IMR-90 (cell line): ENCODE data around the gene DLG4. TPM values are rescaled to one million over a fixed set of nuclear protein-coding genes. Genes with fewer than 3 reads are reported as not detected.

Experiments used
- ATAC-seq: fragments of 200-7000 bp; cut with Tn5 transposase; 2 replicates; pipeline ENCODE4 v1.9.1; 2020; ENCODE audit warnings: low read depth, mild to moderate bottlenecking, moderate library complexity
- BruUV-seq: library from RNA; stranded (reverse); fragments of 400-500 nt; replicated peaks from 2 replicates; lab custom pipeline; 2021; lab: Mats Ljungman, UMichigan
- CTCF ChIA-PET: fragments of 300-600 bp; formaldehyde crosslinking; extraction: SDS; loops from one replicate; lab custom pipeline; 2021; ENCODE audit warnings: antibody characterized with exemption; lab: Yijun Ruan, JAX
- POLR2A ChIA-PET: fragments of 300-600 bp; sonication (Branson Sonifier 250); formaldehyde crosslinking; loops from one replicate; lab custom pipeline; 2022; ENCODE audit warnings: antibody characterized with exemption; ENCODE audit not compliant: unreplicated experiment; lab: Charles Lee
- DNase-seq: peaks from one replicate; pipeline ENCODE4 v3.0.0; 2013
- H2AFZ ChIP-seq: replicated peaks from 2 replicates; pipeline ENCODE3; 2013; ENCODE audit warnings: low read length, mild to moderate bottlenecking; ENCODE audit not compliant: poor library complexity
- H2AK5ac ChIP-seq: 2 replicates; pipeline ENCODE4 v1.6.1; 2013; ENCODE audit warnings: low read depth, low read length, inconsistent platforms
- H2AK9ac ChIP-seq: replicated peaks from 2 replicates; pipeline ENCODE3; 2013; ENCODE audit warnings: mild to moderate bottlenecking, low read depth, low read length, moderate library complexity; ENCODE audit not compliant: poor library complexity
- H2BK120ac ChIP-seq: 2 replicates; pipeline ENCODE4 v1.6.1; 2013; ENCODE audit warnings: low read depth, low read length, inconsistent platforms
- H2BK15ac ChIP-seq: 3 replicates; pipeline ENCODE4 v1.6.1; 2013; ENCODE audit warnings: low read depth, low read length, inconsistent platforms
- H2BK20ac ChIP-seq: 2 replicates; pipeline ENCODE4 v1.6.1; 2013; ENCODE audit warnings: low read depth, mild to moderate bottlenecking, inconsistent platforms, low read length, moderate library complexity
- H2BK5ac ChIP-seq: 2 replicates; pipeline ENCODE4 v1.6.1; 2013; ENCODE audit warnings: mild to moderate bottlenecking, low read depth, low read length, inconsistent platforms; ENCODE audit not compliant: poor library complexity, severe bottlenecking
- H3K14ac ChIP-seq: replicated peaks from 2 replicates; pipeline ENCODE4 v1.6.1; 2013; ENCODE audit warnings: low read depth, low read length, inconsistent platforms
- H3K18ac ChIP-seq: 2 replicates; pipeline ENCODE4 v1.6.1; 2013; ENCODE audit warnings: low read depth, low read length, control low read depth
- H3K23ac ChIP-seq: 2 replicates; pipeline ENCODE4 v1.6.1; 2013; ENCODE audit warnings: low read depth, low read length, inconsistent platforms
- H3K27ac ChIP-seq: 2 replicates; pipeline ENCODE4 v1.5.1; 2013; ENCODE audit warnings: mild to moderate bottlenecking, control low read depth, low read length; ENCODE audit not compliant: insufficient read depth
- H3K27me3 ChIP-seq: 2 replicates; pipeline ENCODE4 v1.6.1; 2013; ENCODE audit warnings: low read length; ENCODE audit not compliant: control insufficient read depth, insufficient read depth
- H3K36me3 ChIP-seq: 2 replicates; pipeline ENCODE4 v1.6.1; 2013; ENCODE audit warnings: low read length, mixed read lengths; ENCODE audit not compliant: control insufficient read depth, insufficient read depth
- H3K4ac ChIP-seq: 2 replicates; pipeline ENCODE4 v1.6.1; 2013; ENCODE audit warnings: low read depth, low read length, inconsistent platforms
- H3K4me1 ChIP-seq: 2 replicates; pipeline ENCODE4 v1.6.1; 2013; ENCODE audit warnings: low read length, mixed read lengths; ENCODE audit not compliant: control insufficient read depth, insufficient read depth
- H3K4me2 ChIP-seq: 2 replicates; pipeline ENCODE4 v1.6.1; 2013; ENCODE audit warnings: low read depth, mild to moderate bottlenecking, control low read depth, low read length, moderate library complexity
- H3K4me3 ChIP-seq: 2 replicates; pipeline ENCODE4 v1.5.1; 2013; ENCODE audit warnings: low read depth, mild to moderate bottlenecking, control low read depth, low read length, moderate library complexity; ENCODE audit not compliant: insufficient read depth
- H3K56ac ChIP-seq: 2 replicates; pipeline ENCODE4 v1.6.1; 2013; ENCODE audit warnings: low read length, inconsistent platforms; ENCODE audit not compliant: insufficient read depth; ENCODE audit errors: extremely low read depth
- H3K79me1 ChIP-seq, 2 experiments: 2 replicates each; pipeline ENCODE4 v1.6.1; 2013; ENCODE audit warnings: low read length in 2 of 2, inconsistent platforms in 1 of 2, low read depth in 1 of 2
- H3K9ac ChIP-seq: 2 replicates; pipeline ENCODE4 v1.6.1; 2013; ENCODE audit warnings: low read depth, low read length, control low read depth
- H3K9me1 ChIP-seq: 2 replicates; pipeline ENCODE4 v1.6.1; 2013; ENCODE audit warnings: low read length, inconsistent platforms; ENCODE audit not compliant: insufficient read depth
- H3K9me3 ChIP-seq: 2 replicates; pipeline ENCODE4 v1.6.1; 2013; ENCODE audit warnings: low read length; ENCODE audit not compliant: control insufficient read depth, insufficient read depth
- H4K20me1 ChIP-seq: 2 replicates; pipeline ENCODE4 v1.6.1; 2013; ENCODE audit warnings: low read length, inconsistent platforms; ENCODE audit not compliant: insufficient read depth
- H4K5ac ChIP-seq: 2 replicates; pipeline ENCODE4 v1.6.1; 2013; ENCODE audit warnings: mild to moderate bottlenecking, low read depth, low read length, control low read depth
- H4K8ac ChIP-seq, 2 experiments: 2 replicates each; pipeline ENCODE4 v1.6.1; 2013; ENCODE audit warnings: low read depth in 2 of 2, low read length in 2 of 2, control low read depth in 1 of 2, inconsistent platforms in 1 of 2
- H4K91ac ChIP-seq: 2 replicates; pipeline ENCODE4 v1.6.1; 2013; ENCODE audit warnings: low read depth, low read length, inconsistent platforms; ENCODE audit not compliant: insufficient read depth
- BHLHE40 ChIP-seq: fragments of 150-350 bp; IDR thresholded peaks from 2 replicates; pipeline ENCODE4 v1.6.1; 2016; ENCODE audit warnings: mild to moderate bottlenecking, low read depth, low read length
- CHD1 ChIP-seq: IDR thresholded peaks from 2 replicates; pipeline ENCODE4 v1.6.1; 2012; ENCODE audit warnings: low read depth, low read length, improper control_type of control experiment
- FOS ChIP-seq: fragments of 150-350 bp; IDR thresholded peaks from 2 replicates; pipeline ENCODE4 v1.6.1; 2016; ENCODE audit warnings: low read depth, low read length
- MAFK ChIP-seq: IDR thresholded peaks from 2 replicates; pipeline ENCODE4 v1.6.1; 2012; ENCODE audit warnings: low read depth, low read length, improper control_type of control experiment
- MAZ ChIP-seq: IDR thresholded peaks from 2 replicates; pipeline ENCODE4 v1.6.1; 2012; ENCODE audit warnings: low read depth, mild to moderate bottlenecking, low read length, improper control_type of control experiment, moderate library complexity, borderline replicate concordance
- MXI1 ChIP-seq: IDR thresholded peaks from 2 replicates; pipeline ENCODE4 v1.6.1; 2012; ENCODE audit warnings: low read depth, mild to moderate bottlenecking, low read length, moderate library complexity, borderline replicate concordance
- NFE2L2 ChIP-seq: fragments of 150-350 bp; IDR thresholded peaks from 2 replicates; pipeline ENCODE4 v1.6.1; 2016; ENCODE audit warnings: low read depth, mild to moderate bottlenecking, low read length
- POLR2A ChIP-seq: IDR thresholded peaks from 2 replicates; pipeline ENCODE4 v1.6.1; 2012; ENCODE audit warnings: mild to moderate bottlenecking, low read depth, low read length
- RAD21 ChIP-seq: IDR thresholded peaks from 2 replicates; pipeline ENCODE4 v1.6.1; 2012; ENCODE audit warnings: low read length, improper control_type of control experiment
- RCOR1 ChIP-seq: IDR thresholded peaks from 2 replicates; pipeline ENCODE4 v1.6.1; 2012; ENCODE audit warnings: mild to moderate bottlenecking, low read length, improper control_type of control experiment; ENCODE audit not compliant: insufficient replicate concordance
- RFX5 ChIP-seq: IDR thresholded peaks from 2 replicates; pipeline ENCODE4 v1.8.0; 2012; ENCODE audit warnings: low read depth, mild to moderate bottlenecking, low read length, moderate library complexity
- SMC3 ChIP-seq: fragments of 150-350 bp; IDR thresholded peaks from 2 replicates; pipeline ENCODE4 v1.6.1; 2016; ENCODE audit warnings: low read depth, mild to moderate bottlenecking, antibody characterized with exemption, low read length, moderate library complexity
- WGBS, 2 experiments: methylation state at CpG; one replicate each; pipeline versions ENCODE4 v1.1.5 to v1.1.7; 2013; ENCODE audit warnings: missing lambda C conversion rate in 2 of 2; ENCODE audit not compliant: insufficient read length in 1 of 2; ENCODE audit errors: extremely low coverage in 2 of 2; 5-methylcytosine and 5-hydroxymethylcytosine counted together
- dilution Hi-C: fragments of 300-500 bp; cut with HindIII; formaldehyde crosslinking; loops from one replicate; pipeline ENCODE4 v1.14.3; 2018; ENCODE audit warnings: low sequenced_read_pairs; ENCODE audit not compliant: unreplicated experiment
- in situ Hi-C: fragments of 300-500 bp; cut with MboI; formaldehyde crosslinking; loops from 3 replicates; pipeline ENCODE4 v1.14.3; 2019; ENCODE audit warnings: low sequenced_read_pairs, inconsistent platforms, mixed read lengths
- intact Hi-C: fragments of 100-400 bp; cut with micrococcal nuclease; formaldehyde crosslinking; loops from 2 replicates; pipeline ENCODE4 v1.10.0; 2022
- polyA plus RNA-seq, 3 experiments: library from polyadenylated mRNA; depleted of rRNA; stranded (reverse); fragments of >200 nt; gene quantifications; 2 replicates each; pipeline ENCODE4 v1.2.3, GENCODE V29; 2012; ENCODE audit warnings: low replicate concordance in 1 of 3
- total RNA-seq: library from RNA; depleted of rRNA; stranded (reverse); fragments of >200 nt; gene quantifications from 2 replicates; pipeline ENCODE4 v1.2.3, GENCODE V29; 2012
- TF ChIP-seq, protein P1 (sequence below): conservative IDR thresholded peaks from 2 replicates; pipeline ENCODE4 v1.5.1; 2012; ENCODE audit warnings: mild to moderate bottlenecking, low read depth, low read length, improper control_type of control experiment
- TF ChIP-seq, protein P2 (sequence below): fragments of 150-350 bp; IDR thresholded peaks from 2 replicates; pipeline ENCODE4 v1.6.1; 2016; ENCODE audit warnings: low read depth, mild to moderate bottlenecking, low read length, moderate library complexity, borderline replicate concordance
- TF ChIP-seq, protein P3 (sequence below): fragments of 150-350 bp; IDR thresholded peaks from 2 replicates; pipeline ENCODE4 v1.6.1; 2017; ENCODE audit warnings: mild to moderate bottlenecking, antibody characterized with exemption, low read length, low read depth

Gene DLG4
- total and polyA plus RNA-seq, 2 of the 4 experiments (the other 2 are of a cell fraction): 8.2 to 30.5 TPM

DNA sequence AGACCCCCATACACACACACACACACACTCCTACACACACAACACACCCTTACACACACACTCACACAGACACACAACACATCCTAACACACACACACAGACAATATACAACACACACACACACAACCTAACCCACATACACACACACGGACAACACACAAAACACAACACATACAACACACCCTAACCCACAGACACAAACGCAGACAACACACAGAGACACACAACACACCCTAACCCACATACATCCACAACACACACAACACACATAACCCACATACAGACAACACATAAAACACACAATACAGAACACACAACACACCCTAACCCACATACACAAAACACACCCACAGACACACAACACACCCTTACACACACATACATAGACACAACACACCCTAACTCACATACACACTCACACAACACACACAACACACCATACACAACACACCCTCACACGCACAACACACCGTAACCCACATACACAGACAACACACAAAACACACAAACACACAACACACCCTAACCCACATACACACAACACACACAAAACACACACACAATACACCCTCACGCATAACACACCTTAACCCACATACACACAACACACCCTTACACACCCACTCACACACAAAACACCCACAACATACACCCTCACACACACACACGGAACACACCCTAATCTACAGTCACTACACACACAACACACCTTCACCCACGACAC, 44.9 kb downstream of the DLG4 start:
- Histone ChIP-seq H2AFZ (no peak overlapping the region), H3K9me1 (peaks cover 13% of the 10 kb centered on the region; the same call in 1 of the 2 replicates), H3K36me3 (no peaks in the 10 kb centered on the region), H3K23ac (peak overlapping the region; percentile 51; the same call in 1 of the 2 replicates), H4K20me1 (peaks cover 3% of the 10 kb centered on the region; the same call in 1 of the 2 replicates), H3K4me3 (no peak overlapping the region), H3K4me2 (no peak overlapping the region), H4K91ac (no peak overlapping the region), H2AK5ac (peak overlapping the region; percentile 33; the same call in 1 of the 2 replicates), H3K9me3 (no peaks in the 10 kb centered on the region; the same call in 1 of the 2 replicates), H3K18ac (no peak overlapping the region), H3K14ac (no peak overlapping the region), H2AK9ac (peak overlapping the region; percentile 65), H4K8ac (no peak overlapping the region), H2BK5ac (peak overlapping the region; percentile 83), H3K27ac (no peak overlapping the region), H3K4ac (no peak overlapping the region), H3K4me1 (peaks cover 2% of the 10 kb centered on the region; the same call in 1 of the 2 replicates), H4K5ac (no peak overlapping the region), H3K27me3 (no peaks in the 10 kb centered on the region), H3K56ac (no peak overlapping the region), H3K79me1 (no peaks in the 10 kb centered on the region), H3K9ac (no peak overlapping the region), H2BK15ac (no peak overlapping the region), H2BK120ac (no peak overlapping the region), H2BK20ac (no peak overlapping the region)
- no peak for ATAC-seq
- dilution Hi-C loops: no loop called here
- ChIA-PET CTCF (no interaction called here), POLR2A (no interaction called here)
- BruUV-seq: no TSS peak
- in situ Hi-C loops: no loop called here
- intact Hi-C loops: no loop called here
- WGBS, 2 experiments: 90 to 100% methylated on average over 3 to 6 of the region's 7 CpGs
- no peak for DNase-seq
- TF ChIP-seq, protein P1, sequence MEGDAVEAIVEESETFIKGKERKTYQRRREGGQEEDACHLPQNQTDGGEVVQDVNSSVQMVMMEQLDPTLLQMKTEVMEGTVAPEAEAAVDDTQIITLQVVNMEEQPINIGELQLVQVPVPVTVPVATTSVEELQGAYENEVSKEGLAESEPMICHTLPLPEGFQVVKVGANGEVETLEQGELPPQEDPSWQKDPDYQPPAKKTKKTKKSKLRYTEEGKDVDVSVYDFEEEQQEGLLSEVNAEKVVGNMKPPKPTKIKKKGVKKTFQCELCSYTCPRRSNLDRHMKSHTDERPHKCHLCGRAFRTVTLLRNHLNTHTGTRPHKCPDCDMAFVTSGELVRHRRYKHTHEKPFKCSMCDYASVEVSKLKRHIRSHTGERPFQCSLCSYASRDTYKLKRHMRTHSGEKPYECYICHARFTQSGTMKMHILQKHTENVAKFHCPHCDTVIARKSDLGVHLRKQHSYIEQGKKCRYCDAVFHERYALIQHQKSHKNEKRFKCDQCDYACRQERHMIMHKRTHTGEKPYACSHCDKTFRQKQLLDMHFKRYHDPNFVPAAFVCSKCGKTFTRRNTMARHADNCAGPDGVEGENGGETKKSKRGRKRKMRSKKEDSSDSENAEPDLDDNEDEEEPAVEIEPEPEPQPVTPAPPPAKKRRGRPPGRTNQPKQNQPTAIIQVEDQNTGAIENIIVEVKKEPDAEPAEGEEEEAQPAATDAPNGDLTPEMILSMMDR: no peak
- TF ChIP-seq RFX5 (no peak), FOS (no peak), MAZ (no peak), POLR2A (no peak), RAD21 (no peak), CHD1 (no peak), SMC3 (no peak), RCOR1 (no peak), MAFK (no peak), BHLHE40 (no peak), NFE2L2 (no peak), MXI1 (no peak)
- TF ChIP-seq, protein P2, sequence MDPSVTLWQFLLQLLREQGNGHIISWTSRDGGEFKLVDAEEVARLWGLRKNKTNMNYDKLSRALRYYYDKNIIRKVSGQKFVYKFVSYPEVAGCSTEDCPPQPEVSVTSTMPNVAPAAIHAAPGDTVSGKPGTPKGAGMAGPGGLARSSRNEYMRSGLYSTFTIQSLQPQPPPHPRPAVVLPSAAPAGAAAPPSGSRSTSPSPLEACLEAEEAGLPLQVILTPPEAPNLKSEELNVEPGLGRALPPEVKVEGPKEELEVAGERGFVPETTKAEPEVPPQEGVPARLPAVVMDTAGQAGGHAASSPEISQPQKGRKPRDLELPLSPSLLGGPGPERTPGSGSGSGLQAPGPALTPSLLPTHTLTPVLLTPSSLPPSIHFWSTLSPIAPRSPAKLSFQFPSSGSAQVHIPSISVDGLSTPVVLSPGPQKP: no peak
- TF ChIP-seq, protein P3, sequence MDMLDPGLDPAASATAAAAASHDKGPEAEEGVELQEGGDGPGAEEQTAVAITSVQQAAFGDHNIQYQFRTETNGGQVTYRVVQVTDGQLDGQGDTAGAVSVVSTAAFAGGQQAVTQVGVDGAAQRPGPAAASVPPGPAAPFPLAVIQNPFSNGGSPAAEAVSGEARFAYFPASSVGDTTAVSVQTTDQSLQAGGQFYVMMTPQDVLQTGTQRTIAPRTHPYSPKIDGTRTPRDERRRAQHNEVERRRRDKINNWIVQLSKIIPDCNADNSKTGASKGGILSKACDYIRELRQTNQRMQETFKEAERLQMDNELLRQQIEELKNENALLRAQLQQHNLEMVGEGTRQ: no peak
